Natural killer cell (primary cell): Measurements from ENCODE around the gene HLX. TPM values are rescaled to one million over a fixed set of nuclear protein-coding genes. Genes with fewer than 3 reads are reported as not detected.

Source experiments
- ATAC-seq, 3 donors: fragments of 150-1000 bp in 2 of 3; fragments of 200-7000 bp in 1 of 3; cut with Tn5 transposase; 1 replicate in 1 of 3; 2 replicates in 2 of 3; pipeline ENCODE4 v1.10.0; 2021; ENCODE audit warnings: mild to moderate bottlenecking in 2 of 3, moderate library complexity in 2 of 3
- DNase-seq, 2 donors: peaks; one replicate each; pipeline versions ENCODE4 v3.0.0 to v3.0.0-alpha.2; 2013 to 2021; ENCODE audit warnings: mixed read lengths in 1 of 2
- H3K27ac ChIP-seq: one replicate; pipeline ENCODE4 v1.5.1; 2013; ENCODE audit warnings: mild to moderate bottlenecking, low read length
- H3K27me3 ChIP-seq: one replicate; pipeline ENCODE4 v1.6.1; 2013; ENCODE audit warnings: low read length; ENCODE audit not compliant: control insufficient read depth, insufficient read depth
- H3K36me3 ChIP-seq: one replicate; pipeline ENCODE4 v1.6.1; 2013; ENCODE audit warnings: low read length; ENCODE audit not compliant: control insufficient read depth, insufficient read depth
- H3K4me1 ChIP-seq: one replicate; pipeline ENCODE4 v1.6.1; 2013; ENCODE audit warnings: low read length; ENCODE audit not compliant: control insufficient read depth, insufficient read depth
- H3K4me3 ChIP-seq: one replicate; pipeline ENCODE4 v1.5.1; 2013; ENCODE audit warnings: low read length
- H3K9me3 ChIP-seq: one replicate; pipeline ENCODE4 v1.6.1; 2013; ENCODE audit warnings: low read length; ENCODE audit not compliant: control insufficient read depth, insufficient read depth
- H3K27ac Mint-ChIP-seq, 2 donors: one replicate each; pipeline ENCODE4 v1.8.0; 2022; ENCODE audit warnings: mild to moderate bottlenecking in 2 of 2, mixed read lengths in 2 of 2, moderate library complexity in 1 of 2
- H3K27me3 Mint-ChIP-seq, 2 donors: one replicate each; pipeline ENCODE4 v1.8.0; 2022; ENCODE audit warnings: low read depth in 2 of 2, mixed read lengths in 2 of 2
- H3K36me3 Mint-ChIP-seq: one replicate; pipeline ENCODE4 v1.8.0; 2022; ENCODE audit warnings: mixed read lengths
- H3K4me1 Mint-ChIP-seq, 2 donors: one replicate each; pipeline ENCODE4 v1.8.0; 2022; ENCODE audit warnings: mixed read lengths in 2 of 2
- H3K4me3 Mint-ChIP-seq: one replicate; pipeline ENCODE4 v1.8.0; 2022; ENCODE audit warnings: mild to moderate bottlenecking, moderate library complexity, mixed read lengths
- H3K9me3 Mint-ChIP-seq, 2 donors: one replicate each; pipeline ENCODE4 v1.8.0; 2022; ENCODE audit warnings: mixed read lengths in 2 of 2
- CTCF ChIP-seq: fragments of 200-600 bp; IDR thresholded peaks from one replicate; pipeline ENCODE4 v1.8.0; 2022; ENCODE audit warnings: antibody characterized with exemption
- WGBS: methylation state at CpG from one replicate; pipeline ENCODE4 v1.1.7; 2013; ENCODE audit warnings: missing lambda C conversion rate; ENCODE audit not compliant: insufficient coverage; 5-methylcytosine and 5-hydroxymethylcytosine counted together
- intact Hi-C: fragments of 100-400 bp; cut with micrococcal nuclease; formaldehyde crosslinking; loops from one replicate; pipeline ENCODE4 v1.14.2; 2022
- total RNA-seq, 4 donors: library from RNA; stranded (reverse); fragments of 120-200 nt in 1 of 4; gene quantifications; one replicate each; pipeline versions ENCODE4 v1.2.3 to v1.2.4, GENCODE V29; 2013 to 2022

HLX gene
- total RNA-seq, 3 donors from 2014 or later (not counting 1 experiment from before 2014, with no cell fraction given), result 0.93 to 19.3 (median 1.0) TPM

GRCh38 chr1:220873868-220874655 lies 5.2 kb upstream of the HLX start:
- intact Hi-C loops, result loop anchor here (10.0 kb wide), 1 partner anchor 1581 kb away; no protein-coding TSS in a partner anchor

GRCh38 chr1:220875260-220875659 lies 4.0 kb upstream of the HLX start:
- WGBS, result no CpG with 5 or more reads among the region's 1 CpG
- Histone ChIP-seq H3K9me3 (no peaks in the 10 kb centered on the region), H3K4me1 (peaks cover 23% of the 10 kb centered on the region), H3K36me3 (no peaks in the 10 kb centered on the region), H3K27ac (no peak overlapping the region), H3K4me3 (no peak overlapping the region), H3K27me3 (peaks cover 17% of the 10 kb centered on the region)
- Mint-ChIP-seq H3K4me1 (peaks cover 17 to 23% of the 10 kb centered on the region in 2 donors), H3K36me3 (no peaks in the 10 kb centered on the region), H3K4me3 (no peak overlapping the region), H3K27me3 (peaks cover 48 to 65% of the 10 kb centered on the region in 2 donors), H3K9me3 (no peaks in the 10 kb centered on the region), H3K27ac (no peak overlapping the region)
- ATAC-seq (no peak), DNase-seq (no peak)
- no peak for TF ChIP-seq CTCF
- intact Hi-C loops, result loop anchor here (10.0 kb wide), 1 partner anchor 1580 kb away; no protein-coding TSS in a partner anchor

More at GRCh38 chr1:220873868-220874655, 5.2 kb upstream of the HLX start:
- DNase-seq, result peak in 1 of 2 donors; percentile 20
- Mint-ChIP-seq H3K9me3 (no peaks in the 10 kb centered on the region), H3K27me3 (peaks cover 47 to 71% of the 10 kb centered on the region in 2 donors), H3K4me3 (no peak overlapping the region), H3K36me3 (no peaks in the 10 kb centered on the region), H3K27ac (no peak overlapping the region), H3K4me1 (peaks cover 13 to 15% of the 10 kb centered on the region in 2 donors)
- Histone ChIP-seq H3K27me3 (peaks cover 14% of the 10 kb centered on the region), H3K9me3 (no peaks in the 10 kb centered on the region), H3K4me1 (peaks cover 17% of the 10 kb centered on the region), H3K27ac (no peak overlapping the region), H3K36me3 (no peaks in the 10 kb centered on the region), H3K4me3 (no peak overlapping the region)
- 7% methylated on average over 4 of the region's 8 CpGs for WGBS
- peak in 1 of 3 donors; percentile 45 for ATAC-seq
- peak; percentile 17 for TF ChIP-seq CTCF

GRCh38 chr1:220876511-220877376 lies 2.5 kb upstream of the HLX start:
- no peaks in the 10 kb centered on the region for H3K36me3 ChIP-seq
- H3K9me3 Mint-ChIP-seq, result no peaks in the 10 kb centered on the region
- no peaks in the 10 kb centered on the region for H3K9me3 ChIP-seq
- WGBS, result 12% methylated on average over 54 of the region's 54 CpGs
- H3K27ac Mint-ChIP-seq, result no peak overlapping the region
- peaks cover 25% of the 10 kb centered on the region for H3K27me3 ChIP-seq
- ATAC-seq, result no peak
- peak overlapping the region; percentile 1 for H3K4me3 ChIP-seq
- peak overlapping the region; percentile 12 for H3K27ac ChIP-seq
- H3K4me1 Mint-ChIP-seq, result peaks cover 28 to 34% of the 10 kb centered on the region in 2 donors
- no peaks in the 10 kb centered on the region for H3K36me3 Mint-ChIP-seq
- intact Hi-C loops, result loop anchor here (10.0 kb wide), 1 partner anchor 1578 kb away; no protein-coding TSS in a partner anchor
- peaks cover 62 to 77% of the 10 kb centered on the region in 2 donors for H3K27me3 Mint-ChIP-seq
- peak overlapping the region; percentile 47 for H3K4me3 Mint-ChIP-seq
- no peak for TF ChIP-seq CTCF
- peaks cover 36% of the 10 kb centered on the region for H3K4me1 ChIP-seq
- DNase-seq, result no peak
